Globus pallidus (tissue), 1 donor: Measurements from ENCODE around the gene ACTMAP.
A peak's percentile ranks its signal among the peaks of the same experiment; 100 is the strongest.
"Not testable (repeated sequence)": the region's sequence is repeated elsewhere in the genome, so short reads cannot be mapped to it uniquely, and the experiment has no call there.

Experiments used
- DNase-seq: peaks from one replicate; pipeline ENCODE4 v3.0.0-alpha.2; 2015; ENCODE audit warnings: low spot score

Gene ACTMAP

DNA sequence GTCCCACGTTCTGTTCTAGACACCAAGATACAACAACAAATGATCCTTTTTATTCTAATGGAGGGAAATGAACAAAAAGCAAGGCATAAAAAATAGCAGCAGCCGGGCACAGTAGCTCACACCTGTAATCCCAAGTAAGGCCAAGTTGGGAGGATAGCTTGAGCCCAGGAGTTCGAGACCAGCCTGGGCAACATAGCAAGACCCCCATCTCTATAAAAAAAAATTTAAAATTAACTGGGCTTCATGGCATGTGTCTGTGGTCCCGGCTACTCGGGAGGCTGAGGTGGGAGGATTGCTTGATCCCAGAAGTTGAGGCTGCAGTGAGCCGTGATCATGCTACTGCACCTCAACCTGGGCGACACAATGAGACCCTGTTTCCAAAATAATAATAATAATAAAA lies 26.1 kb upstream of the ACTMAP start:
- DNase-seq: no peak

DNA sequence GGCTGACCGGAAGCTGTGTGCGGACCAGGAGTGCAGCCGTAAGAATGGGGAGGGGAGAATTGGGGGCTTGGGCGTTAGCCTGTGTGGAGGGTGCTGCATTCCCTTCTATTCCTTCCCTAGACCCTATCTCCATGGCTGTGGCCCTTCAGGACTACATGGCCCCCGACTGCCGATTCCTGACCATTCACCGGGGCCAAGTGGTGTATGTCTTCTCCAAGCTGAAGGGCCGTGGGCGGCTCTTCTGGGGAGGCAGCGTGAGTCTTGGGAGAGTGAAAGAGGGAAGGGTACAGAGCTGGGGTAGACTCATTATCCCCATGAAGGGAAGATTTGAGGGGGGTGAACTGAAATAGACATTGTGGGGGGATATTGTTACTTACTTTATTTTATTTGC lies 25.4 kb upstream of the ACTMAP start:
- DNase-seq: no peak

DNA sequence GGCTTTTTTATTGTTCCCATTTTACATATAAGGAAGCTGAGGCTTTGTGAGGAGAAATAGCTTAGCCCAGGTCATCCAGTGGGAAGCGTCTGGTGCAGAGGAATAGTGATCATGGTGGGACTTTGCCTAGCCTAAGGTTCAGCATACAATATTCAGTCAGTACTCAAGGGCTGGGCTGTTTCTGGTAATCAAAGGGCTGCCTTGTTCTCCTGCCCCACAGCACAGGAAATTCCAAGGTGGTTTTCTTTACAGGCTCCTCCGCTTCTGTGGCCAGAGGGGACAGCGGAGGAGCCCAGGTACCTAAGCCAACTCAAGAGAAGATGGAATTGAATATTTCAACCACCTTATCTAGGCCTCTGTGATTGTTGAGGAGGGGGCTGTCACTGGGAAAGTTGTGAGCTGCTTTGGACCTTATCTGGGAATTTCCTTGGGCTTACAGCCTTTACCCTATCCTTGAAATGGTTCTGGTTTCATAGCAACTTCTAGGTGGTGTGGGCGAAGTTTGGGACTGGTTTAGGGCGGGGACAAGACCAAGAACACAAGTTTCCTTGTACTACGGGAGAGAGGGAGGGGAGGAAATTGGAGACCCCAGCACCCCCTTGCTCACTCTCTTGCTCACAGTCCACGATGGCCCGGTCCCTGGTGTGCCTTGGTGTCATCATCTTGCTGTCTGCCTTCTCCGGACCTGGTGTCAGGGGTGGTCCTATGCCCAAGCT lies 24.8 kb upstream of the ACTMAP start, which contains the start of gene MIA:
TSS of gene MIA (plus strand) at position 606 of the 716 bp plus-strand sequence. CDS start at position 628, 22 bp downstream.
- DNase-seq: no peak

DNA sequence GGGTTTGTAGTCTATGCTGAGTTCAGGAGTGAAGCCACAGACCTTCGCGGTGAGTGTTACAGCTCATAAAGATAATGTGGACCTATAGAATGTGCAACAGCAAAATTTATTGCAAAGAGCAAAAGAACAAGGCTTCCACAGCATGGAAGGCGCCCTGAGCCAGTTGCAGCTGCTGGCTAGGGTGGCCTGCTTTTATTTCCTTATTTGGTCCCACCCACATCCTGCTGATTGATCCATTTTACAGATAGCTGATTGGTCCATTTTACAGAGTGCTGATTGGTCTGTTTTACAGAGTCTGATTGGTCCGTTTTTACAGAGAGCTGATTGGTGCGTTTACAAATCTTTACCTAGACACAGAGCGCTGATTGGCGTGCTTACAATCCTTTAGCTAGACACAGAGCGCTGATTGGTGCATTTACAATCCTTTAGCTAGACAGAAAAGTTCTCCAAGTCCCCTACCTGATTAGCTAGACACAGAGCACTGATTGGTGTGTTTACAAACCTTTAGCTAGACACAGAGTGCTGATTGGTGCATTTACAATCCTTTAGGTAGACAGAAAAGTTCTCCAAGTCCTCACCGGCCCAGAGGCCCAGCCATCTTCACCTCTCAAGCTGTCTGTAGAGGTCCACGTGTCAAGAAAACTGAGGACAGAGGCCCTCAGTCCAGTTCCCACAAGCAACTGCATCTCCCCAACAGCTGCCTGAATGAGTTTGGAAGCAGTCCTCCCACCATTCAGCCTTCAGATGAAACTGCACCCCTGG lies 21.0 kb upstream of the ACTMAP start:
- DNase-seq: not testable (repeated sequence)

DNA sequence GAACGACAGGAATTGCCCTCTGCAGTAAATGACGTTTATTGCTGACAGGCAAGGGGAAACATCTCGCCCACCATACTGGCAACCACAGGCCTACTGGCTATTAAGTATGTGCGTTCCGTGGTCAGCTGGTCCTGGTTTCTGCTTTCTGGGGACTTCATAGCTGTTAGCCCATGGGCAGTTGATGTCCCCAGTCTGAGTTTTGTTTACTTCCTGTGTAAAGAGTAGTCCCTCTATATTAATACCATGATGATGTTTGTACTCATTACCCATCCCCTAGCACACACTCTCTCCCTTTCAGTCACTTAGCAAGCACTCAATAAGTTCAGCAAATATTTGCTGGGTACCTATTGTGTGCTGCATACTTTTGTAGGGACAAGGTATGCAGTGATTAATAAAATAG lies 18.6 kb upstream of the ACTMAP start:
- no peak for DNase-seq

DNA sequence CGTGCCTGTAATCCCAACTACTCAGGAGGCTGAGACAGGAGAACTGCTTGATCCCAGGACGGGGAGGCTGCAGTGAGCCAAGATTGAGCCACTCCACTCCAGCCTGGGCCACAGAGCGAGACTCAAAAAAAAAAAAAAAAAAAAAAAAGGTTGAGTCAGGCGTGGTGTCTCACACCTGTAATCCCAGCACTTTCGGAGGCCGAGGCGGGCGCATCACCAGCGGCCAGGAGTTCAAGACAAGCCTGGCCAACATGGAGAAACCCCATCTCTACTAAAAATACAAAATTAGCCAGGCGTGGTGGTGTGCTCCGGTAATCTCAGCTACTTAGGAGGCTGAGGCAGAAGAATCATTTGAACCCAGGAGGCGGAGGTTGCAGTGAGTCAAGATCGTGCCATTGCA lies 16.1 kb upstream of the ACTMAP start:
- not testable (repeated sequence) for DNase-seq

DNA sequence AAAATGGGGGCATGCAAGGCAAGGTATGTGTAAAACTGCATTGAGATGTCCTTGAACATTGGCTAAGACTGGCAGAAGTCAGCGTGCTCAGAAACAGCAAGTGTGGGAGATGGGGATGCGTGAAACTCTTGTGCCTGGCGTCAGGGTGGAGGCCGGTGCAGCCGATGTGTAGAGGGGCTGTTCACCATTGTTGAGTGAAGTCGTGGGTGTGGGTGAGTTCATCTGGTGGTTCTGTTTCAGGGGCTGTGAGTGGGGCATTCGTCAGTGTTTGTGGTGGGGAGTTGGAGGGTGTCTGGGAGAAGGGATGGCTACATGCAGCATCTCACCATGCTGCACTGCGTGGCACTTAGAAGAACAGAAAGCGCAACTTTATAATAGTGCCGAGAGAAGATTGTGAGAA lies 13.7 kb upstream of the ACTMAP start:
- no peak for DNase-seq

DNA sequence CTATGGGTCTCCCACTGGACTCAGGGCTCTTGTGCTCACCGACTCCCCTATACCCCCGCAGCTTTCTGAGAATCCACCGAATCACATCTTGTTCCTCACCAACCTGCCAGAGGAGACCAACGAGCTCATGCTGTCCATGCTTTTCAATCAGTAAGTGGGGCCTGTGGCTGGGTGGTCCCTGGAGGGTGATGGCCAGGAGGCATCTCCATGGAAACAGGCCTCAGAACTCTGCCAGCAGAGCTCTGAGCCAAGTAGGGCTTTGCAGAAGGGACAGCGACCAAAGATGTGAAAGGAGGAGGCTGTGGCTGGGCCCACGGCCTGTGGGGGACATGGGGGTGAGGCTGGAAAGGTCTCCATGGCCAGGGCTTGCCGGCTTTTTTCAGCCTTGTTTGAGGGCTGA lies 13.2 kb upstream of the ACTMAP start:
- no peak for DNase-seq

DNA sequence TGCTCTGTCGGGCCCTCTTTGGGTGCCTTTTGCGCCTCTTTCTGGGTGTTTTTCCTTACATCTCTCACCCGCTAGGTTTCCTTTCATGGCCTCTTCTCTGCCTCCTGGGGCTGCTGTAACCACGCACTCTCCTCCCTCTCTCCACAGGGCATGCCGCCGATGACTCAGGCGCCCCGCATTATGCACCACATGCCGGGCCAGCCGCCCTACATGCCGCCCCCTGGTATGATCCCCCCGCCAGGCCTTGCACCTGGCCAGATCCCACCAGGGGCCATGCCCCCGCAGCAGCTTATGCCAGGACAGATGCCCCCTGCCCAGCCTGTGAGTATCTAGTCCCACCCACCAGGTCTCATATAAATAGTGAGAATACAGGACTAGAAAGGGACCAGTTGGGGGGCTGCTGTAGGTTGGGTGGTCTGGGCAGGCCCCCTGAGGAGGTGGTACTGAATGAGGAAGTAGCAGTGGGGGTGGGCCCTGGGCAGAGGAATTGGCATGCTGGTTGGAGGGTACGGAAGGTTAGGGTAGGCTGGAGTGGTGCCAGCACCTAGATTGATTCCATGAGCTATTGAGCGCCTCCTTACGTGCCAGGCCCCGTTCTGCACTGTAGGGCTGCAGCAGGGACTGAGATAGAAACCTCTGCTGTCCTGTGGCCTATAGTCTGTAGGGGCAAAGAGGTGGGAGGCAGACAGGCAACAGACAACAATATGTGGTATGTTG lies 12.6 kb upstream of the ACTMAP start:
- no peak for DNase-seq

DNA sequence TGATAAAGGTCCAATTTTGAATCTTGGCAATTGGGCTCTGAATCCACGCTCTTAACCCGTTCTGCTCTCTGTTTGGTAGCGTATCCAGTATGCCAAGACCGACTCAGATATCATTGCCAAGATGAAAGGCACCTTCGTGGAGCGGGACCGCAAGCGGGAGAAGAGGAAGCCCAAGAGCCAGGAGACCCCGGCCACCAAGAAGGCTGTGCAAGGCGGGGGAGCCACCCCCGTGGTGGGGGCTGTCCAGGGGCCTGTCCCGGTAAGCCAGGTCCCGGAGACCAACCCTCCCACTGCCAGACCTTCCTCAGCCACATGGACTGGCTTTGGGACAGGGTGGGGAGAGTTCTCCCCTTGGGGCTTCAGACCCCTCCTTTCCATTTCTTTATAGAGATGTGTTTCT lies 9.1 kb upstream of the ACTMAP start:
- DNase-seq: no peak

DNA sequence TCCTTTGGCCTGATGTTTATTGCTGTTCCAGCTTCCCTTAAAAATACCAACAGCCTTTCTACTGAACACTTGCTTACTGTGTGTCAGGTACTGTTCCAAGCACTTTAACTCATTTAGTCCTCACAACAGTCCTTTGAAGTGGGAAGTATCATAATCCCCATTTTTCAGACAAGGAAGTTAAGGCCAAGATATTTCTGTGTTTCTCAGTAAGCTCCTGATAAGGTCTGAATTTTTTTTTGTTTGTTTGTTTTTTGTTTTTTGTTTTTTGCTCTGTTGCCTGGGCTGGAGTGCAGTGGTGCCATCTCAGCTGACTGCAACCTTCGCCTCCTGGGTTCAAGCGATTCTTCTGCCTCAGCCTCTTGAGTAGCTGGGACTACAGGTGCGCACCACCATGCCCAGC lies 8.2 kb upstream of the ACTMAP start:
- no peak for DNase-seq

DNA sequence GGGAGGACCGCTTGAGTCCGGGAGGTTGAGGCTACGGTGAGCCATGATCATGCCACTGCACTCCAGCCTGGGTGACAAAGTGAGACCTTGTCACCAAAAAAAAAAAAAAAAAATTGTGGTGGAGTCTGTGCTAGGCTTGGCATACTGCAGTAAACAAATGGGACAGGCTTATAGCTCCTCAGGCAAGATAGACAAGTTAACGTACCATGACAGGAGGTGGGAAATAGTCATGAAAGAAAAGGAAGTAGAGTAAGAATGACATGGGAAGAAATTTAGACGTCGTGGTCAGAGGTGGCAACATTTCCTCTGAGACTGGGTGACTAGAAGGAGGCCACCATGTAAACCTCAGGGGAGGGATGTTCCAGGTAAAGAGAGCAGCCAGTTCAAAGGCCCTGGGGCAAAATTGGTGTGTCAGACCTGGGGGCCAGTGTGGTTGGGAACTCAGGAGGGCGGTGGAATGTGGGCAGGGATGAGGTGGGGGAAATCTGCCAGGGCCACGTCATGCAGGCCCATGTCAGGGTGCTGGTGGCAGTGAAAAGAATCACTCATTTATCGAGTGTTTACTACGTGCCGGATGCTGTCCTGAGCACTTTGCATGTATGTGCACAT lies 6.3 kb upstream of the ACTMAP start:
- DNase-seq: no peak

DNA sequence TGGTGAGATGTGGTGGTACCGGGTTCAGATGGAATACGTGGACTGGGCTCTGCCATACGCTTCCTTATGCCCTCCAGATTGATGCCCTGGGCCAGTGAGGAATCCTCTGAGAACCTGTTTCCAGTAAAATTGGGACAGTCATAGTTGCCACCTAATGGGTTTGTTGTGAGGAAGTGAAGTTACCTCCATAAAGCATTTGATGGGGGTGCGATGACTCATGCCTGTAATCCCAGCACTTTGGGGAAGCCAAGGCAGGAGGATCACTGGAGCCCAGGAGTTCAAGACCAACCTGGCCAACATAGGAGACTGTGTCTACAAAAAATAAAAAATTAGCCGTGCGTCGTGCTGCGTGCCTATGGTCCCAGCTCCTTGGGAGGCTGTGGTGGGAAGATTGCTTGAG lies 5.5 kb upstream of the ACTMAP start:
- no peak for DNase-seq

DNA sequence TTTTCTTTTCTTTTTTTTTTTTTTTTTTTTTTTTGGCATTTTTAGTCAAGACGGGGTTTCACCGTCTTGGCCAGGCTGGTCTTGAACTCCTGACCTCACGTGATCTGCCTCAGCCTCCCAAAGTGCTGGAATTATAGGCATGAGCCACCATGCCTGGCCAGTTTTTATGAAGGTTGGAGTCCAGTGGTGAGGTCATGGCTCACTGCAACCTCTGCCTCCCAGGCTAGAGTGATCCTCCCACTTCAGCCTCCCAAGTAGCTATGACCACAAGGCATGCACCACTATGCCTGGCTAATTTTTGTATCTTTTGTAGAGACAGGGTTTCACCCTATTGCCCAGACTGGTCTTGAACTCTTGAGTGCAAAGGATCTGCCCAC lies 5.0 kb upstream of the ACTMAP start:
- no peak for DNase-seq

DNA sequence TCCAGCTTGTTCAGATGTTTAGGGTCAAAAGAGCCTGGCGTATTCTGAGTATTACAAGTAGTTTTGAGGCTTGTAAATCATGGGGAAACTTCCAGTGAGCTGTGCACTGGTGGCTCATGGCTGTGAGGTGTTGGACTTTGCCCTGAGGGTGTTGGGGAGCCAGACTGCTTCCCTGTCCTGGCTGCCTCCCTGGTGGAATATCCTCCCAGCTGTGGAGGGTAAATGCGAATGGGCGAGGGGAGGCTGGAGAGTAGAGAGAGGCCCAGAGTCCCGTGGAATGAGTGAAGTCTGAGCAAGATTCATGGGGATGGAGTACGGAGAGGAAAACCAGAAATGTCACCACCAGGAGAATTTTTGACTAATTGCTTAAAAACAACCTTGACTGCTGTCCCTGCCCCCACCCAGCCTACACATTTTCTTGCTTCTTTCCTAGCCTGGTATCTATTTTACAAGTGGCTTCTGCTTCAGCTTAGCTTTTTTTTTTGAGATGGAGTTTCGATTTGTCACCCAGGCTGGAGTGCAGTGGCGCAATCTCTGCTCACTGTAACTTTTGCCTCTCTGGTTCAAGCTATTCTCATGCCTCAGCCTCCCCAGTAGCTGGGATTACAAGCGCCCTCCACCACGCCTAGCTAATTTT lies 4.5 kb upstream of the ACTMAP start:
- DNase-seq: no peak

DNA sequence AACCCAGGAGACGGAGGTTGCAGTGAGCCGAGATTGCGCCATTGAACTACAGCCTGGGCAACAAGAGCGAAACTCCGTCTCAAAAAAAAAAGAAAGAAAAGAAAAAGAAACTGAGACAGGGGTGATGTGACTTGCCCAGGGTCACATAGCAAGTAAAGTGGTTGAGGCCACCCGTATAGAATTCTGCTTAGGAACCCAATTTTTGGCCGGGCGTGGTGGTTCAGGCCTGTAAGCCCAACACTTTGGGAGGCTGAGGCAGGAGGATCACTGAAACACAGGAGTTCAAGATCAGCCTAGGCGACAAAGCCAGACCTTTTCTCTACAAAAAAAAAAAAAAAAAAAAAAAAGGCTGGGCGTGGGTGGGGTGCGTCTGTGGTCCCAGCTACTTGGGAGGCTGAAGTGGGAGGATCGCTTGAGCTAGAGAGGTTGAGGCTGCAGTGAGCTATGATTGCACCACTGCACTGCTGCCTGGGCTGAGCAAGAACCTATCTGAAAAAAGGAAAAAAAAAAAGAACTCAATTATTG lies 2.0 kb upstream of the ACTMAP start:
- DNase-seq: no peak

DNA sequence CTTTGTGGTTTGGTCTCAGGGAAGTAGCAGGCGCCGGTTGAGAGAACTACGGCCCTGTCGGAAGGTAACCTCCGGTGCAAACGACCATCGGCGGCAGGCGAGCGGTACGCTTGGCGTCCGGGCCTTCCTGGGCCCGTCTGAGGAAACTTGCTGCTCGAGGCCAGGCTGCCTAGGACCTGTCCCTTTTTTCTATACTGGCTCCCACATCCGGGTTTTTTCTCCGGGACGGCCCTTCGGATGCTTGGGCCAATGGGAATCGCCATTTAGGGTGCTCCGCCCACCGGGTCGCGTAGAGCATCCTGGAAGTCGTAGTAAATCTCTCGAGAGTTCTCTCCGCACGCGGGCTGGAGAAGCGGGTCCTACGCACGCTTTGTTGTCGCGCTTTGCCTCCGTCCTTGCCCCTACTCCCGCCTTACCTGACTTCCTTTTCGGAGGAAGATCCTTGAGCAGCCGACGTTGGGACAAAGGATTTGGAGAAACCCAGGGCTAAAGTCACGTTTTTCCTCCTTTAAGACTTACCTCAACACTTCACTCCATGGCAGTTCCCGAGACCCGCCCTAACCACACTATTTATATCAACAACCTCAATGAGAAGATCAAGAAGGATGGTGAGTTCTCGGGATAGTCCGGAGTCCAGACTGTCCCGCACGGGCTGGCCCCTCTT lies 729 bp upstream of the ACTMAP start, which contains the start of gene SNRPA:
TSS of gene SNRPA (plus strand) at position 330 of the 664 bp plus-strand sequence. CDS start at position 536, 206 bp downstream.
- peak; percentile 98 for DNase-seq

DNA sequence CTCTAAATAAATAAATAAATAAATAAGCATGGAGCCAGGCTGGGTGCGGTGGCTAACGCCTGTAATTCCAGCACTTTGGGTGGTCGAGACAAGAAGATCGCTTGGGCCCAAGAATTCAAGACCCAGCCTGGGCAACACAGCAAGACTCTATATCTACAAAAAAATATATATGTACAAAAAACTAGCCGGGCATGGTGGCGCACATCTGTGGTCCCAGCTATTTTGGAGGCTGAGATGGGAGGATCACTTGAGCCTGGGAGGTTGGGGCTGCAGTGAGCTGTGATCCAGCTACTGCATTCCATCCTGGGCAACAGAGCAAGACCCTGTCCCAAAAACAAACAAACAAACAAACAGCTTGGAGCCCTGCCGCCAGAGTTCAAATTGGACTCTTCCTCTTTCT lies 2.7 kb downstream of the ACTMAP start:
- DNase-seq: no peak

DNA sequence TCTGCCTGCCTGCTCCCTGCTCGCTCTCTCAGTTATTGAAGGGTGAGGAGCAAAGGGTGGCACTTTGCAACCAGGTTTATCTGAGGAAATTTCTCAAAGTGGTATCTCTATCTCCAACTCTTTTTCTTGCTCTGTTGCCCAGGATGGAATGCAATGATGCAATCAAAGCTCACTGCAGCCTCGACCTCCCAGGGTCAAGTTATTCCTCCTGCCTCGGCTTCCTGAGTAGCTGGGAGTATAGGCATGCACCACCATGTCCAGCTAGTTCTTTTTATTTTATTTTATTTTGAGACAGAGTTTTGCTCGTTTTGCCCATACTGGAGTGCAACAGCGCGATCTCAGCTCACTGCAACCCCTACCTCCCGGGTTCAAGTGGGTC lies 4.9 kb downstream of the ACTMAP start:
- no peak for DNase-seq

DNA sequence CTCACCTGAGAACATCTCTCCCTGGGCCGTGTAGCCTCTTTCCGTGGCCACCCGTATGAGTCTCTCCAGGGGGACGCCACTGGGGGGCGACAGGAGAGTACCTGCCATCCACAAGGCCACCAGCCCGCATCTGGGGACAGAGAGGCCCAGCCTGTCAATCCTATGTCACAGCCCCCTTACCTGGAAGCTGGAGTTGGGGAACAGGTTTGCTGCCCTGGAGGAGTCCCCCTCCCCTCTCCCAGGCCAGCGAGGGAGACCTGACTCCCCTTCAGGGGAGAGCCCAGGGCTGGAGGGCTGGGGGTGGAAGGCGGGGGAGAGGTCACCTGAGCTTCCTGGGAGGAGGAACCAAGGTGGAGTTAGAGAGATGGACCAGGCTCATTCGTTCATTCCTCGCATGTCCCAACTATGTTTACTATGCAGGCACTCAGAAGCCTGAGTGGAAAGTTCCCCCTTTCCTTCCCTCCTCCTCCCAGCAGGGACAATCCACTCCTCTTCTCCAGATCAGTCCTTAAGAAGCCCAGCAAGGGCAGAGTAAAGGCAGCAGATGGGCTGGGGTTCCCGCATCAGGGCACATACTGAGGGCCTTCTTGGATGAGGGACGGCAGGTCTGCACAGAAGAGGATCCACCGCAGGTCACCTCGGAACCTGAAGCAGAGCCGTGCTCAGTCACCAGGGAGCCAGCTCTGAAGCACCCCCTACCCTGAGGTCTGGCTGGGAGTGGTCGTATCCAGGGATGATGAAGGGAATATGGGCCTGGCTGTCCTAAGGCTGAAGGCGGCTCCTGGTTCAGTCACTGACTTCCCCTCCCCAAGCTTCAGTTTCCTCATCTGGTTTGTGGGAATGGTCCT lies 5.5 kb downstream of the ACTMAP start:
- no peak for DNase-seq
